NCI-H1930 (cell line): Measurements from ENCODE around the gene ZNF571.

Source experiments
- DNase-seq, 2 experiments: peaks; one replicate each; lab custom pipeline; 2025; lab: John Stamatoyannopoulos, UW

Gene ZNF571

GRCh38 chr19:37594304-37594981, at the start of gene ZNF571, which contains the start of gene ZNF540:
ZNF571 (minus strand) TSS chr19:37594792; CDS start chr19:37586676, 8,116 bp downstream.
ZNF540 (plus strand) TSS chr19:37594876; CDS start chr19:37598448, 3,572 bp downstream.
- DNase-seq: peak; percentile 89 to 96

GRCh38 chr19:37635076-37636056, 40.8 kb upstream of the ZNF571 start:
- DNase-seq: no peak

GRCh38 chr19:37594982-37595382, 390 bp upstream of the ZNF571 start:
- peak in 1 of 2 experiments; percentile 45 for DNase-seq

- no peak for DNase-seq
Measured at GRCh38 chr19:37593996-37594303, 642 bp downstream of the ZNF571 start.

GRCh38 chr19:37583340-37583739, 11.3 kb downstream of the ZNF571 start:
- no peak for DNase-seq

- no peak for DNase-seq
Measured at GRCh38 chr19:37572203-37572602, 22.4 kb downstream of the ZNF571 start.

GRCh38 chr19:37565370-37565669, 29.3 kb downstream of the ZNF571 start:
- no peak for DNase-seq

- DNase-seq: no peak
Measured at GRCh38 chr19:37564624-37565369, 29.8 kb downstream of the ZNF571 start.

GRCh38 chr19:37563518-37563917, 31.1 kb downstream of the ZNF571 start:
- DNase-seq: no peak

GRCh38 chr19:37551129-37551993, 43.2 kb downstream of the ZNF571 start:
- no peak for DNase-seq

- DNase-seq: no peak
Measured at GRCh38 chr19:37537391-37537947, 57.1 kb downstream of the ZNF571 start.

- DNase-seq: no peak
Measured at GRCh38 chr19:37519890-37520289, 74.7 kb downstream of the ZNF571 start.
